Measurements from ENCODE around the gene BCL7A.

DNA sequence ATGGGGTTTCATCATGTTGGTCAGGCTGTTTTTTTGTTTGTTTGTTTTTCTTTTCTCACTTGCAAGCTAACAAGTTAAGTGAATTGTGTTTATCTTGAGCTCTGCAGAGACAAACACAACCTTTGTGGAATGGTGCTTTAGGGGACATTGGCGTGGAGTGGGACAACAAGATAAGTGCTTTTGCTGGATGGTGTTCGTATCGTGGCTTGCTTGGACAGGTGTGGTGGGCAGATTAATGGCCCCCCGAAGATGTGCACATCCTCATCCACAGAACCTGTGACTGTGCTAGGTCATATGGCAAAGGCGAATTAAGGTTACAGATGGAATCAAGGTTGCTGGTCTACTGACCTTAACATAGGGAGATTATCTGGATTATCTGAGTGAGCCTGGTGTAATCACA, 63.9 kb downstream of the BCL7A start:
- TF ChIP-seq TAF1 (IDR thresholded peaks at IDR 0.05; ENCODE audit: low read depth) = no peak
- TF ChIP-seq, protein P1, sequence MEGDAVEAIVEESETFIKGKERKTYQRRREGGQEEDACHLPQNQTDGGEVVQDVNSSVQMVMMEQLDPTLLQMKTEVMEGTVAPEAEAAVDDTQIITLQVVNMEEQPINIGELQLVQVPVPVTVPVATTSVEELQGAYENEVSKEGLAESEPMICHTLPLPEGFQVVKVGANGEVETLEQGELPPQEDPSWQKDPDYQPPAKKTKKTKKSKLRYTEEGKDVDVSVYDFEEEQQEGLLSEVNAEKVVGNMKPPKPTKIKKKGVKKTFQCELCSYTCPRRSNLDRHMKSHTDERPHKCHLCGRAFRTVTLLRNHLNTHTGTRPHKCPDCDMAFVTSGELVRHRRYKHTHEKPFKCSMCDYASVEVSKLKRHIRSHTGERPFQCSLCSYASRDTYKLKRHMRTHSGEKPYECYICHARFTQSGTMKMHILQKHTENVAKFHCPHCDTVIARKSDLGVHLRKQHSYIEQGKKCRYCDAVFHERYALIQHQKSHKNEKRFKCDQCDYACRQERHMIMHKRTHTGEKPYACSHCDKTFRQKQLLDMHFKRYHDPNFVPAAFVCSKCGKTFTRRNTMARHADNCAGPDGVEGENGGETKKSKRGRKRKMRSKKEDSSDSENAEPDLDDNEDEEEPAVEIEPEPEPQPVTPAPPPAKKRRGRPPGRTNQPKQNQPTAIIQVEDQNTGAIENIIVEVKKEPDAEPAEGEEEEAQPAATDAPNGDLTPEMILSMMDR (IDR thresholded peaks at IDR 0.05; ENCODE audit: poor library complexity, severe bottlenecking) = no peak
- TF ChIP-seq RAD21 (conservative IDR thresholded peaks at IDR 0.05) = no peak
- TF ChIP-seq POLR2AphosphoS5 (IDR thresholded peaks at IDR 0.05) = no peak
- no peak for TF ChIP-seq MXI1 (conservative IDR thresholded peaks at IDR 0.05; ENCODE audit: poor library complexity, severe bottlenecking)
- TF ChIP-seq SMC3 (conservative IDR thresholded peaks at IDR 0.05; ENCODE audit: poor library complexity) = no peak
- no peak for TF ChIP-seq EZH2 (IDR thresholded peaks at IDR 0.05; ENCODE audit: borderline replicate concordance, insufficient read depth, low read length, poor library complexity, severe bottlenecking)
- TF ChIP-seq EP300 (conservative IDR thresholded peaks at IDR 0.05; ENCODE audit: poor library complexity, severe bottlenecking) = no peak
- TF ChIP-seq, protein P2, sequence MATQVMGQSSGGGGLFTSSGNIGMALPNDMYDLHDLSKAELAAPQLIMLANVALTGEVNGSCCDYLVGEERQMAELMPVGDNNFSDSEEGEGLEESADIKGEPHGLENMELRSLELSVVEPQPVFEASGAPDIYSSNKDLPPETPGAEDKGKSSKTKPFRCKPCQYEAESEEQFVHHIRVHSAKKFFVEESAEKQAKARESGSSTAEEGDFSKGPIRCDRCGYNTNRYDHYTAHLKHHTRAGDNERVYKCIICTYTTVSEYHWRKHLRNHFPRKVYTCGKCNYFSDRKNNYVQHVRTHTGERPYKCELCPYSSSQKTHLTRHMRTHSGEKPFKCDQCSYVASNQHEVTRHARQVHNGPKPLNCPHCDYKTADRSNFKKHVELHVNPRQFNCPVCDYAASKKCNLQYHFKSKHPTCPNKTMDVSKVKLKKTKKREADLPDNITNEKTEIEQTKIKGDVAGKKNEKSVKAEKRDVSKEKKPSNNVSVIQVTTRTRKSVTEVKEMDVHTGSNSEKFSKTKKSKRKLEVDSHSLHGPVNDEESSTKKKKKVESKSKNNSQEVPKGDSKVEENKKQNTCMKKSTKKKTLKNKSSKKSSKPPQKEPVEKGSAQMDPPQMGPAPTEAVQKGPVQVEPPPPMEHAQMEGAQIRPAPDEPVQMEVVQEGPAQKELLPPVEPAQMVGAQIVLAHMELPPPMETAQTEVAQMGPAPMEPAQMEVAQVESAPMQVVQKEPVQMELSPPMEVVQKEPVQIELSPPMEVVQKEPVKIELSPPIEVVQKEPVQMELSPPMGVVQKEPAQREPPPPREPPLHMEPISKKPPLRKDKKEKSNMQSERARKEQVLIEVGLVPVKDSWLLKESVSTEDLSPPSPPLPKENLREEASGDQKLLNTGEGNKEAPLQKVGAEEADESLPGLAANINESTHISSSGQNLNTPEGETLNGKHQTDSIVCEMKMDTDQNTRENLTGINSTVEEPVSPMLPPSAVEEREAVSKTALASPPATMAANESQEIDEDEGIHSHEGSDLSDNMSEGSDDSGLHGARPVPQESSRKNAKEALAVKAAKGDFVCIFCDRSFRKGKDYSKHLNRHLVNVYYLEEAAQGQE (IDR thresholded peaks at IDR 0.05; ENCODE audit: borderline replicate concordance) = no peak
